ENCODE measurements around the gene ZNF787. TPM values are rescaled to one million over a fixed set of nuclear protein-coding genes. Genes with fewer than 3 reads are reported as not detected.
"Not testable (repeated sequence)": the region's sequence is repeated elsewhere in the genome, so short reads cannot be mapped to it uniquely, and the experiment has no call there.

Gene ZNF787
- total and polyA plus RNA-seq, 3 donors from 2014 or later = 22.3 to 41.4 (median 35.7) TPM

DNA sequence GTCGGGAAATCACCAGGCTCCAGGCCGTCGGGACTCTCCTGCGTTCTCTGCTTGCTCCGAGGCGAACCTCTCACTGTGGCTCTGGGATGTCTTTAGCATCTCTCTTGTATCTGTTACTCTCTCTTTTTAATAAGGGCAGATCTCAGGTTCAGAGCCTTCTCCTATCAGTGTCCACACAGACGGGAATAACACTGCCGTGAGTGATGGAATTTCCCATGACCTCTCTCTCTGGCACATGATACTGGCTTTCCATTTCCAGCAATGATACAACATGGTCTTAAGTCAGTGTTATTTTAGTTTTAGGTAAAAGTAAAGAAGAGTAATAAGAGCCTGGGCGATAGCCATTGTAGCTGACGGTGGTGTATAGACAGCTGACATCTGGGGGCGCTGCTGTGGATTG, 29.3 kb upstream of the ZNF787 start:
- Histone ChIP-seq H3K9me3 (no peaks in the 10 kb centered on the region), H3K27me3 (no peaks in the 10 kb centered on the region), H3K36me3 (ENCODE audit: low read depth, missing control alignments) (no peaks in the 10 kb centered on the region), H3K4me1 (peaks cover 27% of the 10 kb centered on the region), H3K4me3 (no peak overlapping the region), H3K27ac (no peak overlapping the region)
- intact Hi-C loops (cut with DNase I; ENCODE audit: low total_unique reads) = no loop called here
- WGBS, 2 donors = 82 to 84% methylated on average over 11 of the region's 11 CpGs
- no peak for DNase-seq
- TF ChIP-seq POLR2A (IDR thresholded peaks at IDR 0.05) = no peak

DNA sequence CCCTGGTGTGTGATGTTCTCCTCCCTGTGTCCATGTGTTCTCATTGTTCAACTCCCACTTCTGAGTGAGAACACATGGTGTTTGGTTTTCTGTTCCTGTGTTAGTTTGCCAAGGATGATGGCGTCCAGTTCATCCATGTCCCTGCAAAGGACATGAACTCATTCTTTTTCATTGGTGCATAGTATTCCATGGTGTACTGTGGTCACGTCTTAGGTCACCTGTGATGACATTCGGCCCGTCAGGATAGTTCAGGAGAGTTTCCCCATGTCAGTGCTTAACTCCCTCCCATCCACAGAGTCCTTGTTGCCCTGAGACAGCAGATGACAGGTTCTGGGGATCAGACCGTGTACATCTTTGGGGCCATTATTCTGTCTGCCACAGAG, 28.6 kb upstream of the ZNF787 start:
- H3K36me3 ChIP-seq (ENCODE audit: low read depth, missing control alignments) = no peaks in the 10 kb centered on the region
- 80 to 96% methylated on average over 5 of the region's 5 CpGs for WGBS, 2 donors
- H3K9me3 ChIP-seq = no peaks in the 10 kb centered on the region
- H3K27ac ChIP-seq = no peak overlapping the region
- peaks cover 24% of the 10 kb centered on the region for H3K4me1 ChIP-seq
- intact Hi-C loops (cut with DNase I; ENCODE audit: low total_unique reads) = no loop called here
- TF ChIP-seq CTCF (IDR thresholded peaks at IDR 0.05) (no peak), POLR2A (IDR thresholded peaks at IDR 0.05) (no peak)
- no peak for DNase-seq
- H3K4me3 ChIP-seq = no peak overlapping the region
- no peaks in the 10 kb centered on the region for H3K27me3 ChIP-seq

DNA sequence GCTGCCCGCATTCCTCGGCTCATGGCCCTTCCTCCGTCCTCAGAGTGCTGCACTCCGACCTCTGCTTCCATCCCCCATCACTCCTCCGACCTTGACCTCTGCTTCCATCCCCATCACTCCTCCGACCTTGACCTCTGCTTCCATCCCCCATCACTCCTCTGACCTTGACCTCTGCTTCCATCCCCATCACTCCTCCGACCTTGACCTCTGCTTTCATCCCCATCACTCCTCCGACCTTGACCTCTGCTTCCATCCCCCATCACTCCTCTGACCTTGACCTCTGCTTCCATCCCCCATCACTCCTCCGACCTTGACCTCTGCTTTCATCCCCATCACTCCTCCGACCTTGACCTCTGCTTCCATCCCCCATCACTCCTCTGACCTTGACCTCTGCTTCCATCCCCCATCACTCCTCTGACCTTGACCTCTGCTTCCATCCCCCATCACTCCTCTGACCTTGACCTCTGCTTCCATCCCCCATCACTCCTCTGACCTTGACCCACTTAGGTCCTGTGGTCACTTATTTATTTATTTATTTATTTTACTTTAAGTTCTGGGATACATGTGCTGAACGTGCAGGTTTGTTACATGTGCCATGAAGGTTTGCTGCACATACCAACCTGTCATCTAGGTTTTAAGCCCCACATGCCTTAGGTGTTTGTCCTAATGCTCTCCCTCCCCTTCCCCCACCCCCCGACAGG, 28.0 kb upstream of the ZNF787 start:
- DNase-seq; H3K4me3 ChIP-seq; H3K36me3 ChIP-seq (ENCODE audit: low read depth, missing control alignments); H3K27me3 ChIP-seq; H3K9me3 ChIP-seq; intact Hi-C loops (cut with DNase I; ENCODE audit: low total_unique reads); H3K27ac ChIP-seq: not testable (repeated sequence)
- 88 to 90% methylated on average over 12 of the region's 12 CpGs for WGBS, 2 donors
- H3K4me1 ChIP-seq = peaks cover 24% of the 10 kb centered on the region

- intact Hi-C loops (cut with DNase I; ENCODE audit: low total_unique reads) = no loop called here
- Histone ChIP-seq H3K27me3 (no peaks in the 10 kb centered on the region), H3K4me1 (peaks cover 24% of the 10 kb centered on the region), H3K4me3 (no peak overlapping the region), H3K36me3 (ENCODE audit: low read depth, missing control alignments) (no peaks in the 10 kb centered on the region), H3K27ac (no peak overlapping the region), H3K9me3 (no peaks in the 10 kb centered on the region)
- TF ChIP-seq CTCF (IDR thresholded peaks at IDR 0.05) = no peak
- no peak for TF ChIP-seq POLR2A (IDR thresholded peaks at IDR 0.05)
- WGBS, 2 donors = 84 to 93% methylated on average over 9 to 15 of the region's 15 CpGs
- no peak for DNase-seq
Measured at GRCh38 chr19:56148096-56148495, 27.0 kb upstream of the ZNF787 start.

- peak; percentile 51 for DNase-seq
Measured at GRCh38 chr19:56147307-56147706, 26.2 kb upstream of the ZNF787 start.

More at GRCh38 chr19:56147307-56147706, 26.2 kb upstream of the ZNF787 start:
- Histone ChIP-seq H3K36me3 (ENCODE audit: low read depth, missing control alignments) (no peaks in the 10 kb centered on the region), H3K27ac (peak overlapping the region in 1 of 2 donors; percentile 30), H3K27me3 (no peaks in the 10 kb centered on the region), H3K9me3 (no peaks in the 10 kb centered on the region), H3K4me1 (peaks cover 24% of the 10 kb centered on the region), H3K4me3 (peak overlapping the region in 1 of 2 donors; percentile 23)
- intact Hi-C loops (cut with DNase I; ENCODE audit: low total_unique reads) = no loop called here
- TF ChIP-seq POLR2A (IDR thresholded peaks at IDR 0.05) (no peak), CTCF (IDR thresholded peaks at IDR 0.05) (no peak)
- WGBS, 2 donors = 32 to 40% methylated on average over 2 to 22 of the region's 22 CpGs

Measured in testis (tissue), 3 donors.